GM12872 (cell line): Measurements from ENCODE around the gene ZNF516.

Experiments used
- TF ChIP-seq, protein P1 (sequence below): IDR thresholded peaks from 3 replicates; pipeline ENCODE4 v1.5.1; 2011; ENCODE audit warnings: low read depth, mild to moderate bottlenecking, low read length, moderate library complexity; ENCODE audit not compliant: insufficient read depth

ZNF516 gene

DNA sequence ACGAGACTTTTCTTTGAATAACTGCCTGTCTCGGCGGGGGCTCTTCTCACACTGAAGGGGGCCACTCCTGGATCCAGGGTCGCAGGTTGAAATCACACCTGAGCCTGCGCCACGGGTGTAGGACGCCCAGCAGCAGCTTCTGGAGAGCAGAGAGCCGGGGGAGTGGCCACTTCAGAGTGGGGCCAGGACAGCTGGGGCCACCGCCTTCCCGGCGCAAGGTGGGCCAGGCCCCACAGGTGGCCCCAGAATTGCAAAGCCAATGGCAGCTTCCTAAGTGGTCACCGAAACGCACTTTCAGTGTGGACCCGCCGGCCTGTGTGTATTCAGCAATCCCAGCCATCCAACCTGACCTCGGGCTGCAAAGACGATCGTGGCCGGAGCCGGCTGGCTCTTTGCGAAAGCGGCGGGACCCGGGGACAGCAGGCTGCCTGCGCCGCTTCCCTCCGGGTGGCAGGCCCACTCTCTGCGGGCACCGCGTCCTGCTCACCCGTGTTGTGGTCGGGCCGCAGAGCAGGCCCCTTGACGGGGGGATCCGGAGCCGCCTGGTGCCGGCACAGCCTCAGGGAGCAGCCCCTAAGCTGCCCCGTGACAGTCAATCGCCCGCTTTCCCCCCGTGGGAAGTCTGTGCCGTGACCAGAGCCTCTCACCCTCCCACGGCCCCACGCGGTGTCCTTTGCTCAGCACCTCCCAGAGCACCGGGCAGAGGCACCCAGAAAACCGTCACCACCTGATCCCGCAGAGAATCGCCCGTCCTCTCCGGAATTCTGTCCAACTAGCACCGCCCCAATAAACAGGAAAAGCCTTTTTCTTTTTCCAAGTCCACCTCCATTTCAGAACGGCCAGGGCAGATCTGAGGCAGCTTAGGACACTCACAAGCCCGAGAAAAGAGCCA is 144.7 kb downstream of the ZNF516 start:
- TF ChIP-seq, protein P1, sequence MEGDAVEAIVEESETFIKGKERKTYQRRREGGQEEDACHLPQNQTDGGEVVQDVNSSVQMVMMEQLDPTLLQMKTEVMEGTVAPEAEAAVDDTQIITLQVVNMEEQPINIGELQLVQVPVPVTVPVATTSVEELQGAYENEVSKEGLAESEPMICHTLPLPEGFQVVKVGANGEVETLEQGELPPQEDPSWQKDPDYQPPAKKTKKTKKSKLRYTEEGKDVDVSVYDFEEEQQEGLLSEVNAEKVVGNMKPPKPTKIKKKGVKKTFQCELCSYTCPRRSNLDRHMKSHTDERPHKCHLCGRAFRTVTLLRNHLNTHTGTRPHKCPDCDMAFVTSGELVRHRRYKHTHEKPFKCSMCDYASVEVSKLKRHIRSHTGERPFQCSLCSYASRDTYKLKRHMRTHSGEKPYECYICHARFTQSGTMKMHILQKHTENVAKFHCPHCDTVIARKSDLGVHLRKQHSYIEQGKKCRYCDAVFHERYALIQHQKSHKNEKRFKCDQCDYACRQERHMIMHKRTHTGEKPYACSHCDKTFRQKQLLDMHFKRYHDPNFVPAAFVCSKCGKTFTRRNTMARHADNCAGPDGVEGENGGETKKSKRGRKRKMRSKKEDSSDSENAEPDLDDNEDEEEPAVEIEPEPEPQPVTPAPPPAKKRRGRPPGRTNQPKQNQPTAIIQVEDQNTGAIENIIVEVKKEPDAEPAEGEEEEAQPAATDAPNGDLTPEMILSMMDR: no peak

DNA sequence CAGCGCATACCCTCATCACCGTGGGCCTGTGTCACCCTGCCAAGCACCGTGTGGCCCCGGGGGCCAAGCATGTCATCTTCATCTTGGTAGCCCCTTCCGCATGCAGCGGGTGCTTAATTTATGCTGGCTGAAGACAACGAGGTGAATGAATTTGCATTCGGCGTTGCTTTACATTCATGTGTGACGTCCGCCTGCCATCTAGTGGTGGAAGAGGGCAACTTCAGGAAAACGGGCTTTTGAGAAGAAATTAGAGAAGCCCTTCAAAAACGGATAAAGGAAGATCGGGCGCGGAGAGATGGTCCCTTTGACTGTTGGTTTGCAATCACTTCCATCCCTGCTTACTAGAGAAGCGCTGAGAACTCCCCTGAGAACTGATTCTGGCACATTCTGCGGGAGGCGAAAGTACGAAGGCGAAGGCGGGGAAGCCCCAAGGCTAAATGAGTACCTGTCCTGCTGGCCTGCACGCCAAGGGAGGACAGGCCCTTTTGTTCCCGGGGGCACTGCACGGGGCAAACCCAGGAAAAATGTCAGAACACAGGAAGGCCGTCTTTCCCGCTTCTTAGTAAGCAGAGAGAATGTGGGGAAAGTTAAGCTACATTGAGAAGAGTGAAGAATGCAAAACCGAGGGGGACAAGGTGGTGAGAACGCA is 145.9 kb downstream of the ZNF516 start:
- TF ChIP-seq, protein P1: peak; percentile 91

DNA sequence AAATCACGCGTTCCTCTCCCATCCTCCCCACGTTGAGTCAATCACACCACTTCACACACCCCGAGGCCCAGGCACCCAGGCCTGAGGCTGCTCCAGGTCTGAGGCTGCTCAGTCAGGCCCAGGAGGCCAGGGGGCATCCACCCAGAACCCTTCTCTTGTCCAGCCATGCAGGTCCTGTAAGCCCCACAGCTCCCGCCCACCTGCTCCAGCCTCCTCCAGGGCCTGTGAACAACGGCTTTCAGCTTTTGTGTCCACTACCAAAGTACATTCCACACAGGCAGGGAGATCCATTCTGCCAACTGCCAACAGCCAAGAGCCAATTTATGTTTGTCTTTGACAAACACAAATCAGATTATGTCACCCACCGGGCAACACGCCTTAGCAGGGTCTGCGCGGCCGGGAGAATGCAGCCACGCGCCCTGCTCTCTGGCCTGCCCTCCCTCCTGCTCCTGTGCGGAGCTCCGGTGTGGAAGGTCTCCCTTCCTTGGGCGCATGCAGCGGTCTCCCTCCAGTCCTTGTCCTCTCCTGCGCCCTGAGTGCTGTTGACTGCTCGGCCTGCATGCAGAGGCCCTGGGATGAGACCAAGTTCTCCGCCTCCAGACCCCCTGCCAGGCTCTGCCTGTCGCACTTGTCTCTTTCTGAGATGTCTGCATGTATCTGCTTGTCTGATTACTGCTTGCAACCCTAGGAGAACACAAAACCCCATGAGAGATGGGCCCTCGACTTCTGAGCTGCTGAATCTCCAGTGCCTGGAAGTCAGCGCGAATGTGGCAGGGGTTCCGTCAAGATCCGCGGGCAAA is 146.6 kb downstream of the ZNF516 start:
- TF ChIP-seq, protein P1: no peak

DNA sequence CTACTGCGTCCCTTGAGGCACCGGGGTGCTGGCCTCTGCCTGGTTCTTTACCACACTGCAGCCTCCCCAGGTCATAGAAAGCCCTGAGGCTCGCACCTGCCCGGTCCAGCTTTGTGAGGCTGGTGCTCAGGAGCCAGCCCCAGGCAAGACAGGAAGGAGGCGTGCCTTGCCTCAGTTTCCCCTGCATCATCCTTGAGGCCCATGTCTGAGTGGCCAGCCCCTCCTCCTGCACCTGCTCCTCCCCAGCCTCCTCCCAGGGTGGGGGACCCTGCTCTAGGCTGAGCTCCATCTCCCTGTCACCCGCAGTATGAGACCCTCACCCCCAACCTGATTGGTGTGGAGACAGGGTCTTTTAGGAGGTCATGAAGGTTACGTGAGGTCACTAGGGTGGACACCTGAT is 147.7 kb downstream of the ZNF516 start:
- TF ChIP-seq, protein P1: no peak

DNA sequence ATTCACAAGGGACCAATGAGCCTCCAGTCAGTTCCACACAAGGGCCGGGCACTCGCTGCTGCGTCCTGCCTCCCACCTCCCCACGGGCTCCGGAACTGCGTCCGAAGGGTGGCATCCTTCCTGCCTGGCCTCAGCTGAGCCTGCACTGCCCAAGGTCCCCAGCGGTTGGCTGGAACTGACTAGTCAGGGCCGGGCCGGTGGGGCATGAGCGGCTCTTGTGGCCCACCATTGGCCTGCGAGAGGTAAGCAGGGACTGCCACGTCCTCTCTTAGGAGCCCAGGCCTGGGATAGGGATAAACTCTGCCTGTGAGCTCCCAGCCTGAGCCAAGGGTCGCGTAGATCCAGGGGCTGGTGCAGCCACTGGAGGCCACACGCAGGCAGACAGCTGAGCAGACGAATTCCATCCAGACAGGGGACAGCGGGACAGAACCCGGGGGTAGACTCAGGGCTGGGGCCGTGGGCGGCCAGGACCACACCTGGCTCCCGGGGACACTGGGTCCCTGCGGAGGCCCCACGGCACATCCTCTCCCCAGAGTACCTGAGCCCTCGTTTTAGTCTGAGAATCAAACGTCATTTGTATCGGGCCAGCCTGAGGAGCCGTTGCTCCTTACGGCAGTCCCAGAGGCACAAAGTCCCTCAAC is 148.4 kb downstream of the ZNF516 start:
- TF ChIP-seq, protein P1: no peak

DNA sequence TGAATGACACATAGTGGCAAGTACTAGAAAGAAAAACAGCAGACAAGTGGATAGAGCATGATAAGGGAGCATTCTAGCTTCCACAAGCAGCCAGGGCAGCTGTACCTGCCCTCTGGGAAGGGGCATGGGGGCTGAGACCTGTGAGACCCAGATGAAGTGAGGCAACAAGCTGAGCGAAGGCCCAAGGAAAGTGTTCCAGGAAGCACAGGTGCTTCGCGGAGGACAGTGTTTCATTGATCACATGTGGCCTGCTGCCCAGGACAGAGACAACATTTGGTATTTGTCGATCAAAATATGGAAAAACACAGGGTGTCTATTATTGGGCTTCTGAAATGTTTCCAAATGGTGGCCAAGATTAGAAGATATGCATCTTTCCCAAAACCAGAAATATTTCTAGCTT is 149.1 kb downstream of the ZNF516 start:
- TF ChIP-seq, protein P1: no peak

DNA sequence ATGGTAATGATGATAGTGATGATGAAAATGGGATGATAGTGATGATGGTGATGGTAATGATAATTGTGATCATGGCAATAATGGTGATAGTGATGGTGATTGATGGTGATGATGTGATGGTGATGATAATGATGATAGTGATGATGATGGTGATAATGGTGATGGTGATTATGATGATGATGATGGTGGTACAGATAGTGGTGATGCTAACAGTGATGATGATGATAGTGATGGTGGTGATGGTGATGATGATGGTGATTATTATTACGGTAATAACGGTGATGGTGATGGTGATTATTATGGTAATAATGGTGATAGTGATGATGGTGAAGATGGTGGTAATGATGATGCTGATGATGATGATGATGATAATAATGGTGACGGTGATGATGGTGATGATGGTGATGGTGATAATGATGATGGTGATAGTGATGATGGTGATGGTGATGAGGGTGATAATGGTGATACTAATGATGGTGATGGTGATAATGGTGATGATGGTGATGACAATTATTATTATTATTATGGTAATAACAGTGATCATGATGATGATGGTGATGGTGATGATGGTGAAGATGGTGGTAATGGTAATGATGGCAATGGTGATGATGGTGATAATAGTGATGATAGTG is 151.0 kb downstream of the ZNF516 start:
- TF ChIP-seq, protein P1: no peak
